GM12878 (cell line): ENCODE measurements around the gene RP2. TPM values are rescaled to one million over a fixed set of nuclear protein-coding genes. Genes with fewer than 3 reads are reported as not detected.

Source experiments
- ATAC-seq: fragments of 200-7000 bp; cut with Tn5 transposase; 3 replicates; pipeline ENCODE4 v1.9.1; 2020; ENCODE audit warnings: mild to moderate bottlenecking, moderate library complexity
- BruUV-seq: library from RNA; stranded (reverse); fragments of 400-500 nt; replicated peaks from 2 replicates; lab custom pipeline; 2021; lab: Mats Ljungman, UMichigan
- CTCF ChIA-PET: fragments of 300-600 bp; sonication (Branson Sonifier 250); formaldehyde crosslinking; extraction: SDS; loops from one replicate; lab custom pipeline; 2021; ENCODE audit warnings: inconsistent platforms; lab: Yijun Ruan, JAX
- POLR2A ChIA-PET: fragments of 350-600 bp; formaldehyde crosslinking; extraction: SDS; loops from one replicate; lab custom pipeline; 2021; ENCODE audit warnings: inconsistent platforms; lab: Charles Lee
- RAD21 ChIA-PET: fragments of 300-600 bp; sonication (Branson Sonifier 250); formaldehyde crosslinking; loops from one replicate; lab custom pipeline; 2023; ENCODE audit warnings: antibody characterized with exemption; ENCODE audit not compliant: unreplicated experiment; lab: Charles Lee
- SMC1A ChIA-PET: fragments of 300-600 bp; sonication (Branson Sonifier 250); formaldehyde crosslinking; loops from one replicate; lab custom pipeline; 2023; ENCODE audit not compliant: unreplicated experiment, uncharacterized antibody; lab: Charles Lee
- DNase-seq: peaks from one replicate; pipeline ENCODE4 v3.0.0-alpha.2; 2011; ENCODE audit warnings: low read depth, low spot score
- FAIRE-seq: peaks from 3 replicates; lab custom pipeline; 2011; peaks lifted over from hg19 to GRCh38; lab: Jason Lieb, UNC
- H2AFZ ChIP-seq: 2 replicates; pipeline ENCODE4 v1.6.0; 2011; ENCODE audit warnings: low read depth, low read length, control low read depth; ENCODE audit not compliant: control insufficient read depth
- H3K27ac ChIP-seq: 2 replicates; pipeline ENCODE4 v1.5.1; 2011; ENCODE audit warnings: control low read depth; ENCODE audit not compliant: control insufficient read depth, insufficient read depth
- H3K27me3 ChIP-seq, 2 experiments: replicated peaks in 1 of 2; 2 replicates each; pipeline versions ENCODE4 v1.6.0 to v1.6.1; 2011; ENCODE audit warnings: low read length in 1 of 2; ENCODE audit not compliant: control insufficient read depth in 2 of 2, insufficient read depth in 2 of 2
- H3K36me3 ChIP-seq, 2 experiments: 2 replicates each; pipeline ENCODE4 v1.5.1; 2011; ENCODE audit warnings: low read length in 1 of 2; ENCODE audit not compliant: control insufficient read depth in 2 of 2, insufficient read depth in 2 of 2
- H3K4me1 ChIP-seq: 2 replicates; pipeline ENCODE4 v1.6.1; 2011; ENCODE audit warnings: mild to moderate bottlenecking, low read length, moderate library complexity, mixed read lengths; ENCODE audit not compliant: control insufficient read depth, insufficient read depth
- H3K4me2 ChIP-seq: 2 replicates; pipeline ENCODE4 v1.6.0; 2011; ENCODE audit warnings: control low read depth; ENCODE audit not compliant: control insufficient read depth, insufficient read depth
- H3K4me3 ChIP-seq: fragments of 200-600 bp; sonication (generic); 2 replicates; pipeline ENCODE4 v1.5.1; 2016
- H3K79me2 ChIP-seq: 2 replicates; pipeline ENCODE4 v1.6.0; 2011; ENCODE audit warnings: low read length; ENCODE audit not compliant: control insufficient read depth, insufficient read depth
- H3K9ac ChIP-seq: 2 replicates; pipeline ENCODE4 v1.8.0; 2011; ENCODE audit warnings: low read length, control low read depth, mixed read lengths; ENCODE audit not compliant: control insufficient read depth, insufficient read depth
- H3K9me3 ChIP-seq: replicated peaks from 3 replicates; pipeline ENCODE4 v1.5.1; 2011; ENCODE audit warnings: mild to moderate bottlenecking, low read length; ENCODE audit not compliant: control insufficient read depth, insufficient read depth
- H4K20me1 ChIP-seq: 2 replicates; pipeline ENCODE4 v1.6.0; 2011; ENCODE audit not compliant: control insufficient read depth, insufficient read depth
- BACH1 ChIP-seq: fragments of 450-650 bp; IDR thresholded peaks from 2 replicates; pipeline ENCODE4 v1.6.1; 2017; ENCODE audit warnings: mild to moderate bottlenecking, borderline replicate concordance
- CHD1 ChIP-seq: IDR thresholded peaks from 2 replicates; pipeline ENCODE4 v1.6.1; 2012; ENCODE audit warnings: low read depth, low read length, improper control_type of control experiment
- FOS ChIP-seq: IDR thresholded peaks from 3 replicates; pipeline ENCODE4 v1.6.1; 2011; ENCODE audit warnings: borderline replicate concordance; ENCODE audit not compliant: insufficient read length; ENCODE audit errors: extremely low read depth
- HDAC6 ChIP-seq: fragments of 200-600 bp; sonication (generic); IDR thresholded peaks from one replicate; pipeline ENCODE4 v1.8.0; 2017; ENCODE audit warnings: antibody characterized with exemption; ENCODE audit not compliant: unreplicated experiment
- IKZF2 ChIP-seq, 2 experiments: fragments of 450-650 bp; IDR thresholded peaks; 2 replicates each; pipeline ENCODE4 v1.6.1; 2017; ENCODE audit warnings: mild to moderate bottlenecking in 2 of 2, moderate library complexity in 2 of 2
- MEF2B ChIP-seq: fragments of 450-650 bp; IDR thresholded peaks from 2 replicates; pipeline ENCODE4 v1.6.1; 2018; ENCODE audit warnings: mild to moderate bottlenecking, moderate library complexity; ENCODE audit not compliant: partially characterized antibody, poor library complexity, severe bottlenecking
- MTA2 ChIP-seq: fragments of 450-650 bp; IDR thresholded peaks from 2 replicates; pipeline ENCODE4 v1.6.1; 2016; ENCODE audit warnings: low read depth, mild to moderate bottlenecking, moderate library complexity
- NFYB ChIP-seq: IDR thresholded peaks from 2 replicates; pipeline ENCODE4 v1.6.1; 2011; ENCODE audit warnings: low read depth, mild to moderate bottlenecking, low read length, improper control_type of control experiment, moderate library complexity; ENCODE audit not compliant: insufficient read depth
- NKRF ChIP-seq: fragments of 450-650 bp; conservative IDR thresholded peaks from 2 replicates; pipeline ENCODE4 v1.6.1; 2017; ENCODE audit warnings: mild to moderate bottlenecking, moderate library complexity
- PAX8 ChIP-seq: fragments of 450-650 bp; IDR thresholded peaks from 2 replicates; pipeline ENCODE4 v1.6.1; 2017; ENCODE audit warnings: mild to moderate bottlenecking, moderate library complexity
- RELA ChIP-seq: fragments of 450-650 bp; IDR thresholded peaks from 2 replicates; pipeline ENCODE4 v1.8.0; 2014; ENCODE audit warnings: borderline replicate concordance; ENCODE audit not compliant: partially characterized antibody
- SMAD1 ChIP-seq: fragments of 450-650 bp; IDR thresholded peaks from 2 replicates; pipeline ENCODE4 v1.6.1; 2018; ENCODE audit warnings: mild to moderate bottlenecking, low read depth; ENCODE audit not compliant: partially characterized antibody
- SMAD5 ChIP-seq: IDR thresholded peaks from 2 replicates; pipeline ENCODE4 v1.6.1; 2016; ENCODE audit warnings: antibody characterized with exemption, low read depth
- ZNF592 ChIP-seq: fragments of 450-650 bp; IDR thresholded peaks from 2 replicates; pipeline ENCODE4 v1.6.1; 2017; ENCODE audit warnings: mild to moderate bottlenecking, moderate library complexity
- WGBS: methylation state at CpG from one replicate; pipeline ENCODE4 v1.1.6; 2016; ENCODE audit warnings: low lambda C conversion rate; ENCODE audit not compliant: insufficient replicate concordance, insufficient coverage; ENCODE audit errors: missing lambda C conversion rate; 5-methylcytosine and 5-hydroxymethylcytosine counted together
- in situ Hi-C: fragments of 300-500 bp; cut with MboI; formaldehyde crosslinking; loops from 9 replicates; pipeline ENCODE4 v1.14.3; 2018; ENCODE audit warnings: mixed read lengths
- intact Hi-C: fragments of 100-400 bp; cut with micrococcal nuclease; formaldehyde crosslinking; loops from one replicate; pipeline ENCODE4 v1.14.2; 2022; ENCODE audit not compliant: unreplicated experiment
- polyA plus RNA-seq, 11 experiments: library from polyadenylated mRNA; depleted of rRNA in 4 of 11; unstranded in 6 of 11; stranded (reverse) in 5 of 11; fragments of >200 nt; fragmentation: Nextera tagmentation in 4 of 11; fragmentation: Illumina TruSeq in 1 of 11; extraction: Ambion mirVana in 4 of 11; extraction: Trizol in 1 of 11; gene quantifications; 1 replicate in 1 of 11; 2 replicates in 10 of 11; pipeline versions ENCODE4 v1.2.1 to v1.2.3, GENCODE V29; 2011 to 2016; ENCODE audit warnings: inconsistent platforms in 2 of 11, missing spikeins in 2 of 11, low read depth in 1 of 11
- total RNA-seq, 4 experiments: library from RNA; depleted of rRNA in 3 of 4; stranded (reverse); fragments of >200 nt in 3 of 4; fragmentation: Illumina TruSeq in 1 of 4; extraction: Trizol in 1 of 4; gene quantifications; 2 replicates each; pipeline versions ENCODE4 v1.2.1 to v1.2.3, GENCODE V29; 2013 to 2021
- TF ChIP-seq, protein P1 (sequence below): fragments of 450-650 bp; IDR thresholded peaks from 2 replicates; pipeline ENCODE4 v1.6.1; 2014; ENCODE audit warnings: mild to moderate bottlenecking
- TF ChIP-seq, protein P2 (sequence below): fragments of 450-650 bp; IDR thresholded peaks from 2 replicates; pipeline ENCODE4 v1.6.1; 2016; ENCODE audit warnings: mild to moderate bottlenecking

RP2 gene
- total and polyA plus RNA-seq, 10 of the 15 experiments (the other 5 are each of a cell fraction or from before 2014, with no cell fraction given) = 3.5 to 11.0 (median 5.7) TPM

DNA sequence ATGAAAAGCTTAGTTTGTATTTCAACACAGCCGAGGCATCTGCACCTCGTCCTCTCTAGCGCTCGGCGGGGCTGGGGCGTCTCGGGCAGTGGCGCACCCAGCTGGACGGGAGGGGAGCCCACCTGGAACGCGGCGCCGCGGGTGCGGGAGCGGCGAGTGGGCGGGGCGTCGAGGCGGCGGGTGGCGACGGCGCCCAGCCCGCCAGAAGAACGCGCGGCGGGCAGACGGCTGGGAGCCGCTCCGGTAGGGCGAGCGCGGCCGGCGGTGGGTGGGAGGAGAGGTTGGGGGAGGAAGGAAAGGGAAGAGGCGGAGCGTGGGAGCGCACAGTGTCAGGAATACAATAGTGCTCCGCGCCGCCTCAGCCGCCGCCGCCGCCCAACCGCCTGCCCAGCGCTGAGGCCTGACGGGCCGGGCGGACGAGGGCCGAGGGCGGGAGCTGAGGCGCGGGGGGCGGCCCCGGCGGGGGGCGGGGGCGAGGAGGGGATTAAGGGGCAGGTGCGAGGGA lies 75.3 kb downstream of the RP2 start, which contains the start of gene JADE3:
Gene JADE3, plus strand, starts transcription at position 324 of the 505 bp plus-strand sequence. CDS start 72,474 bp downstream, outside the sequence.
- SMC1A ChIA-PET = no interaction called here
- DNase-seq (no peak), ATAC-seq (peak; percentile 59), FAIRE-seq (no peak)
- Histone ChIP-seq H3K4me1 (no peaks in the 10 kb centered on the region), H3K4me2 (peak within 1 kb of the TSS; percentile 74), H2AFZ (peak within 1 kb of the TSS; percentile 60), H3K4me3 (peak within 1 kb of the TSS; percentile 14; the same call in 1 of the 2 replicates), H3K9ac (peak within 1 kb of the TSS; percentile 39; the same call in 1 of the 2 replicates), H3K9me3 (no peaks in the 10 kb centered on the region), H3K79me2 (no peaks in the 10 kb centered on the region; the same call in 1 of the 2 replicates), H3K27me3 (peaks cover 0 to 1% of the 10 kb centered on the region in 2 experiments; a peak in 2 of 4 replicates), H3K36me3 (no peaks in the 10 kb centered on the region), H3K27ac (no peak within 1 kb of the TSS), H4K20me1 (no peaks in the 10 kb centered on the region)
- RAD21 ChIA-PET = interaction anchor here (1.2 kb wide), 1 partner anchor 66 kb away, joined by 6 read pairs; no protein-coding TSS in a partner anchor
- intact Hi-C loops = loop anchor here (2.0 kb wide), 1 partner anchor 67 kb away; no protein-coding TSS in a partner anchor
- in situ Hi-C loops = no loop called here
- 38% methylated on average over 9 of the region's 64 CpGs for WGBS
- POLR2A ChIA-PET = no interaction called here
- CTCF ChIA-PET = interaction anchor here (0.7 kb wide), 1 partner anchor 66 kb away, joined by 3 read pairs; no protein-coding TSS in a partner anchor
- no TSS peak for BruUV-seq
- TF ChIP-seq MTA2 (no peak), CHD1 (no peak), RELA (no peak), SMAD1 (no peak), IKZF2 (IDR thresholded peaks at IDR 0.05) (no peak), NKRF (peak; percentile 24; the same call in 1 of the 2 replicates), FOS (no peak), ZNF592 (no peak), MEF2B (no peak), HDAC6 (no peak), NFYB (no peak), SMAD5 (no peak), BACH1 (no peak), PAX8 (no peak)
- TF ChIP-seq, protein P1, sequence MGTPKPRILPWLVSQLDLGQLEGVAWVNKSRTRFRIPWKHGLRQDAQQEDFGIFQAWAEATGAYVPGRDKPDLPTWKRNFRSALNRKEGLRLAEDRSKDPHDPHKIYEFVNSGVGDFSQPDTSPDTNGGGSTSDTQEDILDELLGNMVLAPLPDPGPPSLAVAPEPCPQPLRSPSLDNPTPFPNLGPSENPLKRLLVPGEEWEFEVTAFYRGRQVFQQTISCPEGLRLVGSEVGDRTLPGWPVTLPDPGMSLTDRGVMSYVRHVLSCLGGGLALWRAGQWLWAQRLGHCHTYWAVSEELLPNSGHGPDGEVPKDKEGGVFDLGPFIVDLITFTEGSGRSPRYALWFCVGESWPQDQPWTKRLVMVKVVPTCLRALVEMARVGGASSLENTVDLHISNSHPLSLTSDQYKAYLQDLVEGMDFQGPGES = no peak
- TF ChIP-seq, protein P2, sequence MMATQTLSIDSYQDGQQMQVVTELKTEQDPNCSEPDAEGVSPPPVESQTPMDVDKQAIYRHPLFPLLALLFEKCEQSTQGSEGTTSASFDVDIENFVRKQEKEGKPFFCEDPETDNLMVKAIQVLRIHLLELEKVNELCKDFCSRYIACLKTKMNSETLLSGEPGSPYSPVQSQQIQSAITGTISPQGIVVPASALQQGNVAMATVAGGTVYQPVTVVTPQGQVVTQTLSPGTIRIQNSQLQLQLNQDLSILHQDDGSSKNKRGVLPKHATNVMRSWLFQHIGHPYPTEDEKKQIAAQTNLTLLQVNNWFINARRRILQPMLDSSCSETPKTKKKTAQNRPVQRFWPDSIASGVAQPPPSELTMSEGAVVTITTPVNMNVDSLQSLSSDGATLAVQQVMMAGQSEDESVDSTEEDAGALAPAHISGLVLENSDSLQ = no peak
